NCI-H510A (cell line): Measurements from ENCODE around the gene AMDHD2.
A peak's percentile ranks its signal among the peaks of the same experiment; 100 is the strongest.

Experiments
- DNase-seq: peaks from one replicate; lab custom pipeline; 2025; lab: John Stamatoyannopoulos, UW

AMDHD2 gene

DNA sequence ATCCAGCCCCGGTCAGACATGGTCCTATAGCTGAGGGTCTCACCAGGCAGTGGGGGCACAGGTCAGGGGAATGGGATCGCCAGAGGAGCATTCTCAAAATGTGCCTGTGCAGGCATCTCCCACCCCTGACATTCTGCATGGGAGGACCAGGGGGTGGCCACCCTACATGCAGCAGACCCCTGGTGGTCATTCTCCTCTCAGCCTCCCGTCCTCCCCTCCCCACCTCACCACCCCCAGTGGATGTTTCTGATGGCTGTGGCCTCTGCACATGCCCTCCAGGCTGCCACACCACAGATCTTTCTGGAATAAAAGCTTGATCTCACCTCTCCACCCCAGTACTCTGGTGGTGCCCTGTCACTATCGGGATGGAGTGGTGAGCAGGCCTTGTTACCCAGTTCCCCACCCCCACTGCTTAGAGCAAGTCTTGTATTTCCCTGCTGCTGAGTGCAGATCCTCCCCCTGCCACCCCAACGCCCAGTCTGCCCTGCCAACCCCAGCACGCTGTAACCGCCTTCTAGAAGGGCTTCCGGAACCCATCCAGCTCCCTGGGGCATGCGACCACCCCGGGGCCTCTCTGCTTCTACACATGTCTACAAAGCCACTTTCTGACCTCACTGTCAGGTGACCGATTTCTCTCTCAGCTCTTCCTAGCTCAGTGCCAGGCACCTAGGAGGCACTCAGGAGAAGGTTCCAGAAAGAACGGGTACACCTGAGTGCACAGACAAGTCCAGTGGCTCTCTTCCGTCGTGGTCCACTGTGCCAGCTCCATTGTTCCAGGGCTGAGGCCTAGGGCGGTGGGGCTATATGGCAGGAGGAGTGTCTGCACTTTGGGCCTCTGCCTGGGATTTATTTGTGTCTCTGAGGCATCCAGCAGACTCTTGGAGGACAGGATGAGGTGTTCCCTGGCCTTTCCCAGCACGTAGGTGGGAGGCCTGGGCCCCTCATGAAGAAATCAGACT lies 36.0 kb upstream of the AMDHD2 start:
- no peak for DNase-seq

DNA sequence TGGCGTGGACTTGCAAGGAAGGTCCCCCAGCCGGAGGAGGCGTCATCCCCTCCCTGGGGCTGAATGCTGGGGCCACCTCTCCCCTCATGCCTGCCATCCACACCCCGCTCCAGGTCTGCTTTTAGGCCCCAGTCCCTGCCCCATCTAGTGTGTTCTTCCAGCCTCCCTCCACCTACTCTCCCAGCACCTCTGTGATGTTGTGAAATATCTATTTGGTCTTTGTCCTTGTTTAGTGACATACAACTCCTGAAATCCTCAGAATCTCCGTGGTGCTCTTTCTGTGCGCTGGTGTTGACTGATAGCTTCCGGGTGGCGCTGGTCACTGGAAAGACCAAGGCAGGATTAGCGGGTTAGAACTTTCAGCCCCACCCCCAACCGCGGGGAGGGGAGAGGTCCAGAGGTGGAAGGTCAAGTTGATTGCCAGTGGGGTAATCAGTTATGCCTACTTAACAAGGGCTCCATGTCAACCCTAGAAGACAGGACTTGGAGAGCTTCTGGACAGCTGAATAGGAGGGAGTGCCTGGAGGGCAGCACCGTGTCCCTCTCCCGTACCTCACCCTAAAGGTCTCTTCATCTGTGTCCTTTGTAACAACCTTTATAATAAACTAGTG lies 35.2 kb upstream of the AMDHD2 start:
- DNase-seq = no peak

DNA sequence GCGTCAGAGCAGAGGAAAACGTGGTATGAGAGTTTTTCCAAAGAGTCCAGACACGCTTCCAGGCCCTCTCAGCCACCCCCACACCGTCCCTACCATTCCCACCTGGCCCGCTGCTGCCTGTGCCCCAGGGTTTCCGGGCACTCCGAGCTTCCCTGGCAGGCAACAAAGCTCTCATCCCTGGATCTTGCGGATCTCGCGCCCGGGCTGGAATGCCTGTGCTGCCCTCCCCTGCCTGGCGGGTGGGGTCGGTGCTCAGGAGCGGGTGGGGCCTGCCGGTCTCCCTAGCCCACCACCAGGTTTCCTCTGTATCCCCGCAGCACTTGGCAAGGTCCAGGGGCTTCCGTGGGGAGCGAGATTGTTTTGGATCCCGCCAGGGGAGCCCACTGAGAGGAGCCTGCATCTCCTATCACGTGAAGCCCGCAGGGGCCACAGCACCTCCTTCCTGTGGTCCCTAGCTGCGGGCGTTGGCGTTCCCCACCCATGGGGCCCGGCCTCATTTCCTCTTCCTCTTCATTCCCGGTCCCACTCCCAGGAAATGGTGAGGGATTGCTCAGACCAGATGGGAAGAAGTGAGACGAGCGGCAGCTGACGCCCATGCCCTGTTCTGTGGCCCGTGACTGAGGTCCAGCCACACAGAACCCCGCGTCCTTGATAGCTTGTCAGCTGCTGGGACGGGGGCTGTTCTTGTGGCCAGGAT lies 34.2 kb upstream of the AMDHD2 start:
- no peak for DNase-seq

DNA sequence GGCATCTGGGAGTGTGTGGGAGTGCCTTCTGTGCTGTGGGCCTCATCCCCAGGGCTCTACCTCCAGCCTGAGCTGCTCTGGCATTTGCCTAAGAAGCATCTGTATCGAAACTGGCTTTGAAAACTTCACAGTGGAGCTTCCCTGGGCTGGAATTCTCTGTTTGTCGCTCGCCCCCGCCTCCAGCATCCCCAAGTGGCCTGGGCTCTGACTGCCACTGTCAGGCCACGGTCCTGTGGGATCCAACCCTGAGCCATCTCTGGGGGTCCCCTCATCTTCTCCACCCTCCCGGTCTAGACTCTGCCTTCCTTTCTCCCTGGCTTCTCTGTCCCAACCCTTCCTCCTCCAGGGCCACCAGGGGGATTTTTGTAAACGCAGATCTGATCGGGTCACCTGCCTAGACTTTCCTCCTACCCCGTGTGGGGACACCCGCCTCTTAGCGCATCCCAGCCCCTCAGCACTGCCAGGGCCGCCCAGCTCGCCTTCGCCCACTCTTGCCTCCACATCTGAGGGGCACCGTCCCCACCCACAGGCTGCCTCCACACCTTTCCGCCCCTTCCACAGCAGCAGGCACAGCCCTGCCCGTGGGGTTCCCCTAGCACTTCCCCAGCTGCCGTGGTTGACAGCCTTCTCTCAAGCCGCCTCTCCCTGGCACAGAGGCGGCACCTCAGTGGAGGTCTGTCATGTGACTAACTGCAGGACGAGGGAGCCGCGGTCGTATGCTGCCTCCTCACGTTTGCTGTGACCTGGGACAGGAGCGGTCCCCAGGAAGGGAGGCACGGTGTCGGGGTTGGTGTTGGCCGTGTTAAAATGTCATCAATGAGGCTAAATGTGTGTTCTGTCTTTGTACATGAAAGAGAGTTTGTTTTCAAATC lies 33.3 kb upstream of the AMDHD2 start:
- DNase-seq = no peak

DNA sequence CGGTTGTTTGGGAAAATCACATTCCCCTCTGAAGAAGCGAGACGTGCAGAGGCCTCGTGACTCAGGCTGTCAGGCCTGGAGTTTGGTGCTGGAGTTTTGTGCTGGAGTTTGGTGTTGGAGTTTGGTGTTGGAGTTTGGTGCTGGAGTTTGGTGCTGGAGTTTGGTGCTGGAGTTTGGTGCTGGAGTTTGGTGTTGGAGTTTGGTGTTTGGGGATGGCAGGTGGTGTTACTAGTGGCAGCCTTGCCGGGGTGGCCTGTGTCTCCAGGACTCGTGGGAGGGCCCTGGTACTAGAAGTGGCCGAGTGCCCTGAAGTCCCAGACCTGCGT lies 32.7 kb upstream of the AMDHD2 start:
- no peak for DNase-seq

DNA sequence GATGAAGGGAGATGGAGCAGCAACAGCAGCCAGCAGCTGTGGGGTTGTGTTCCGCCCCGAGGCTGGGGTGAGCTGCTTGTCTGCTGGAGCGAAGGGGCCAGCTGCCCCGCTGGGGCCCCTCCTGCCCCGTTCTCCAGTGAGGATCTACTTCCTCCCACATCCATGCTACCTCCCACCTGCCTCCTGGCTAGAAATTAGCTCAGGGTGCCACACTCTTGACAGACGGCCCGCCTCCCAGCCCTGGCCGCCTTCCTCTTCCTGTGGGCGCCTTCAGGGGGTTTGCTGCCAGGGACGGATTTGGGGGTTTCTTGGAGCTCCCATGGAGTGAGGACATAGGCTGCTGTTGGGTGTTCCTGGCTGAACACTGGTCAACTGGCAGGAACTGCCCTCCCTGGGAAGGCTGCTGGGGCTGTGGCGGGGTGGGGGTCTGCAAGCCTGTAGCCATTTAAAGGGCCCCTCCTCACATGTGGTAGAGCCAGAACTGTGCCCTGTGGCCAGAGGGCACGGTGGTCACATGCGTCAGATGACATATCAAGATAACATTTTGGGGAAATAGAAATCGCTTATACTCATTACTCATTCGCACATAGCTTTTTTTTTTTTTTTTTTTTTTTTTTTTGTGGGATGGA lies 32.2 kb upstream of the AMDHD2 start:
- DNase-seq = no peak

DNA sequence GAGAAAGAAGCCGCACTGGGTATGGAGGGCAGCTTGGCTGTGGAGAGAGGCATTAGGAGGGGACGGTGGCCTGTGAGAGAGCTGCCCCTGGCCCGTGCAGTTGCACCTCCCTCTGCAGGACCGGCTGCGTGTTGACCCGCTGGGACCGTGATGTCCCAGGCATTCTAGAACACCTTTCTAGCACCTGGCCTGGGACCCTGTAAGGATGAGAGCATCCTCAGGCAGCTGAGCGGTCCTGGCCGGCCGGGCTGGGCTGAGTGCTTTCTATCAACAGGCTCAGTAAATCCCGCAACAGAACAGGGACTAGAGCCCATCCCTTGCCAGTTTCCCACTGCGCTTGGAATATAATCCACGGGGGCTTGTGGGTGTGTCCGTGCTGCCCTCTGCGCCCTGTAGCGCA lies 30.6 kb upstream of the AMDHD2 start:
- DNase-seq = no peak

DNA sequence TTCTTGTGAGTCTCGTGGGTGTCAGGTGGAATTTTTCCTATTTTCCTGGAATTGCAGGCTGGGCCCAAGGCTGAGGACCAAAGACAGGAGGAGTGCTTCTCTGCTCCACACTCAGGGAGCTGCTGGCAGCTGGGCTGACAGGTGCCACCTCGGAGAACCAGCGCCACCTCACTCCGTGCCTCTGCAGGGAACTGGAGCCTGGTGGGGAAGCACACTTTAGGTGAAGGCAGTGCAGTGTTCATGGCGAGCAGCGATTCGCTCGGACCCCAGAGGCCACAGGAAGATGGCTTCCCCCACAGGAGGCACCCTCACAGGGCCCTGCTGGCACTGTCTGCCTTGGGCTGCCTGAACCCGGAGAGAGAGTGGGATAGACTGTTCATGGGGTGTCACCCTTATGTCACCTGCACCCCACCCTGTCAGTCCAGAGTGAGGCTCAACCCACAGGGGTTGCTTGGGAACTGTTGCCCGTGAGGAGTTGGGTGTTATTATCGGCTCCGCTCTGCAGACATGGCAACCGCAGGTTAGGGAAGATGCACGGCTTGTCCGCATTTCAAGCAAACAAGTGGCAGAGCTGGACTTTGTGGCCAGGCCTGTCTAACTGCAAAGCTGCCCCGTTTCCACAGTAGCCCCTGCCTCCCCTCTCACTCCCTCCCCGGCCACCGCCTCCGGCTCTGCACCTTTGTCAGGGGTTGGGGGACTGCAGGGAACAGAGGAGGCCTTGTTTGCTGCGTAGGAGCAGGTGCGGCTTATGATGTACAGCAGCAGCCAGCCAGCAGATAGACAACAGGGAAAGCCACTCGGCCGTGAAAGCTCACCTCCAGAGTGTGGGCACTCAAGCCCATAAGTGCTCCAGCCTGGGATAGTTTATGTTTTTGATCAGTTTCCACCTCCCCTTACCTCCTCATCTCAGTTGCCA lies 29.7 kb upstream of the AMDHD2 start:
- peak; percentile 61 for DNase-seq

DNA sequence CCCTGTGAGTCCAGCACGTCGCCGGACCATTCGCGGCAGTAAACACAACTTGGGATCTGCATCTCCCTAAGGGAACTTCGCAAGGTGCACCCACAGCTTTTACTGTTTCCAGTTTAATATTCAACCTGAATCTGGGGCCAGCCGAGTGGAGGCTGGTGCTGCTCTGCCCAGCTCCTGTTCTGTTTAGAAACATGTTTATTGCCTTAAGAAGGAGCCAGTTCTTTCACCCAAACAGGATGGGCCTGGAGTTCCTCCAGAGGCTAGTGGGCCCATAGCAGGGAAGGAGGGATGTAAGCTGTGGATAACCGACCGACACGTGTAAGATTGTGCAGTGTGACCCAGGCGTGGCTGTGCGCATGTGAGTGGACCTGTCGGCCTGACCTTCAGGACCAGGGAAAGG lies 27.9 kb upstream of the AMDHD2 start:
- no peak for DNase-seq

DNA sequence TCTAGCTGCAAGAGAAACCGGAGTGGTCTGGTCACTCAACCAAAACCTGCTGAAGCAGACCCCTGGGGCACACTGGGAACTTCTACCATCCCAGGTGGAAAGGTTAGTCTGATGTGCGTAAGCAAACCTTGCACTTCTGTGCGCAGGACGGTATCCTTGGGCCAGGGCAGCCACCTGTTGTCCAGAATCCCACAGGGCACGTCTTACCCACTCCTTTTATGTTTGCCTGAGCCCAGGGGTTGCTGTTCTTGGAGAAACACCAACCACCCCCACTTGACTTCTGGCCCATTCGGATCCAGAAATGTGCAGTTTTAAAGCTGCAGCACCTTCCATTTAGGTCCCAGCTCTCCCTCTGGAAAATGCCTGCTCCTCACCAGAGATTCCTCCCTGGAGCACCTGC lies 26.6 kb upstream of the AMDHD2 start:
- no peak for DNase-seq

DNA sequence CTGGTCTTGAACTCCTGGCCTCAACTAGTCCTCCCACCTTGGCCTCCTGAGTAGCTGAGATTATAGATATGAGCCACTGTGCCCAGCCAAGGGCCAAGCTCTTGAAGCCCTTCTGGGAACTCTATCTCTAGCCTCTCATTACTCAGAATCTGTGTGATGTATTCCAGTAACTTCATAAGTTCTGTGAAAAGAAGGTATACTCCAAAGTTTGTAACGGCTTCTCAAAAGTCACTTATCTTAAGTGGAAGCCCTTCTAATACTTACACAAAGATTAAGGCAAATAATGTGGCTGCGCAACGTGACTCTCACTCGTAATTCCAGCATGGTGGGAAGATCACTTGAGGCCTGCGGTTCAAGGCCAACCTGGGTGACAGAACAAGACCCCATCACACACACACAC lies 25.6 kb upstream of the AMDHD2 start:
- no peak for DNase-seq

DNA sequence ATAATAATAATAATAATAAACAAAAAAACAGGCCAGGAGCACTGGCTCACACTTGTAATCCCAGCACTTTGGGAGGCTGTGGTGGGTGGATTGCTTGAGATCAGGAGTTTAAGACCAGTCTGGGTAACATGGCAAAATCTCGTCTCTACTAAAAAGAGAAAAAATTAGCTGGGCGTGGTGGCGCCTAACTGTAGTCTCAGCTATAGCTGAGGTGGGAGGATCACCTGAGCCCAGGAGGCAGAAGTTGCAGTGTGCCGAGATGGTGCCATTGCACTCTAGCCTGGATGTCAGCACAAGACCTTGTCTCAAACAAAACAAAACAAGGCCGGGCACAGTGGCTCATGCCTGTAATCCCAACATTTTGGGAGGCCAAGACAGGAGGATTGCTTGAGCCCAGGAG lies 25.1 kb upstream of the AMDHD2 start:
- no peak for DNase-seq

DNA sequence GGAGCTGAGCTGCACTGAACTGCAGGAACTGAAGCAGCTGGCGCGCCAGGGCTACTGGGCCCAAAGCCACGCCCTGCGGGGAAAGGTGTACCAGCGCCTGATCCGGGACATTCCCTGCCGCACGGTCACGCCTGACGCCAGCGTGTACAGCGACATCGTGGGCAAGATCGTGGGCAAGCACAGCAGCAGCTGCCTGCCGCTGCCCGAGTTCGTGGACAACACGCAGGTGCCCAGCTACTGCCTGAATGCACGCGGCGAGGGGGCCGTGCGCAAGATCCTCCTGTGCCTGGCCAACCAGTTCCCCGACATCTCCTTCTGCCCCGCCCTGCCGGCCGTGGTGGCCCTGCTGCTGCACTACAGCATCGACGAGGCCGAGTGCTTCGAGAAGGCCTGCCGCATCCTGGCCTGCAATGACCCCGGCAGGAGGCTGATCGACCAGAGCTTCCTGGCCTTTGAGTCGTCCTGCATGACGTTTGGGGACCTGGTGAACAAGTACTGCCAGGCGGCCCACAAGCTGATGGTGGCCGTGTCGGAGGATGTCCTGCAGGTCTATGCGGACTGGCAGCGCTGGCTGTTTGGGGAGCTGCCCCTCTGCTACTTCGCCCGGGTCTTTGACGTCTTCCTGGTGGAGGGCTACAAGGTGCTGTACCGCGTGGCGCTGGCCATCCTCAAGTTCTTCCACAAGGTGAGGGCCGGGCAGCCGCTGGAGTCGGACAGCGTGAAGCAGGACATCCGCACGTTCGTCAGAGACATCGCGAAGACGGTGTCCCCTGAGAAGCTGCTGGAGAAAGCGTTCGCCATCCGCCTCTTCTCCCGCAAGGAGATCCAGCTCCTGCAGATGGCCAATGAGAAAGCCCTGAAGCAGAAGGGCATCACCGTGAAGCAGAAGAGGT lies 23.7 kb upstream of the AMDHD2 start:
- DNase-seq = no peak

DNA sequence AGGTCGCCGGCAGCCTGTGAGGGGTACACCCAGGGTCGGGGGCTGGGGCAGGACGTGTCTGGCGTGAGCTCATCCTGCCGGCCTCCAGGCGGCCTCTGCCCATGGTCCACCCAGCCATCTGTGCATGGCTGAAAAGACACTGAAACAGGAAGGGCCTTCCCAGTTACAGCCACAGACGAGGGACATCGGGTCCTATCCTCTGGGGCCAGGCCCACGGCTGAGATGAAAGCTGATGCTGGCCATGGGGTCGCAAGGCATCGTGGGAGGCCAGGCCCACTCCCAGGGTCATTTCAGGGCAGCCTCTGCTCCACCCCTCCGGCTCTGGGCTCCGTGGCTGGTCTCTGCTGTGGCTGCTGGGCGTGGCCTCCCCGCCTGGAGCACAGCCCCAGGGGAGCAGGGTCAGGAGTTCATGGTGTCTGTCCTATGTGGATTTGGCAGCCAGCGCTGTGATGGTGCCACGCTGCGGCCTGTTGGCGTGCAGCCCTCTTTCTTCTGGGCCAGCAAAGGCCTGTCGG lies 23.0 kb upstream of the AMDHD2 start:
- DNase-seq = no peak

DNA sequence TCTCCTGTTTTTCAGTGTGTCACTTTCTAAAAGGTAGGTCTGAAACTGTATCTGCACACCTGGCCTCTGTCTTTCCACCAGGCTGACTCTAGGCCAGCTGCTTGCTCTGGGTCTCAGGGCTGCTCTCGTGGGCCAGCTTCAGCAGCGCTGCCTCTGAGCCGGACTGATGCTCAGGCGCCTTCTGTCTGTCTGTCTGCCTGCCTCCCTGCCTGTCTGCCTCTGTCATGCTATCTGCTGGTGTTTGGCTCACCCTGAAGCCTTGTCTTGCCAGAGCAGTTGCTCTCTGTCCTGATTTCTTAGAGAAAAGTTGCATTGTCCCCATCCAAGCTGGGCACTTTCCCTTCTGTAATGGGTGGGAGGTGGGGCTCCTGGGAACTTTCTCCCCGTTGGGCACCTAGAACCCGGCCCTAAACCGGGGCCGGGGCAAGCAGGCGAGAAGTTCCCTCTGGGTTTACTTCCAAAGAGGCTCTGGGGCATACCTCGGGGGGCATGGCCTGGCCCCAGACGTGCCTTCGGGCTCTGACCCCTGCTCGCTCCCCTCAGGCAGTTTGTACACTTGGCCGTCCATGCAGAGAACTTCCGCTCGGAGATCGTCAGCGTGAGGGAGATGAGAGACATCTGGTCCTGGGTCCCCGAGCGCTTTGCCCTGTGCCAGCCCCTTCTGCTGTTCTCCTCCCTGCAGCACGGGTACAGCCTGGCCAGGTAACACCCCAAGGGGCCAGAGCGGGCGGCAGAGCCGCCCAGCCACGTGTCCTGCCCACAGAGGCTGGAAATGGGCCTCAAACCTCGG lies 22.3 kb upstream of the AMDHD2 start:
- DNase-seq = no peak

DNA sequence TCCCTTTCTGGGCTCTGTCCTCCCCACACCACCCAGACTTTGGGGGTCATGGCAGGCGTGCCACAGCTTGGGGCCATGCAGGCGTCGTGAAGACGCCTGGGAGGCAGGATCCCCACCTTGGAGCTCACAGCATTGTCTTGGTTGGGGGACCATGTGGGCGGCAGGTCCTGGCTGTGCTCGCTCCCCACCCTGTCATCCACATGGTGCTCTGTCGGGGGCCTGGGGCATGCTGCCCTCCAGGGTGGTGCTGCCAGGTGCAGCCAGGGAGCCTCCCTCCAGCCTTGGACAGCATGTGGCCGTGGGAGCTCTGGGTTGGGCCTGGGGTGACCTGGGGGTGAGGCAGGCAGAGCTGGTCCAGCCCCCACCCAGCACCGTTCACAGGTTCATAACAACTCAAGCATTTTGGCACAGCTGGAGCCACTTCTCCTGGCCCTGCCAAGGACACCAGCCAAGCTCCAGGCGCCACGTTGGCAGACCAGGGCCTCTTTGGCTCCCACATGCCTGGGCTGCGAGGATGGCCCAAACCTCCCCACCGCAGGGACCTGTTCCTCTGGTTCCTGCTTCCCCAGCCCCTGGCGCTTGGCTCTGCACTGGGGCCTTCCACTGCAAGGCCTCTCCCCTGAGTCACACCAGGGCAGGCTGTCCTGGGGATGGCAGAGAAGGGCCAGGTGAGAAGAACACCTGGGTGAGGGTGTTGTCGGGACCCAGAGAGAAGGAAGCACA lies 21.5 kb upstream of the AMDHD2 start:
- DNase-seq = no peak

DNA sequence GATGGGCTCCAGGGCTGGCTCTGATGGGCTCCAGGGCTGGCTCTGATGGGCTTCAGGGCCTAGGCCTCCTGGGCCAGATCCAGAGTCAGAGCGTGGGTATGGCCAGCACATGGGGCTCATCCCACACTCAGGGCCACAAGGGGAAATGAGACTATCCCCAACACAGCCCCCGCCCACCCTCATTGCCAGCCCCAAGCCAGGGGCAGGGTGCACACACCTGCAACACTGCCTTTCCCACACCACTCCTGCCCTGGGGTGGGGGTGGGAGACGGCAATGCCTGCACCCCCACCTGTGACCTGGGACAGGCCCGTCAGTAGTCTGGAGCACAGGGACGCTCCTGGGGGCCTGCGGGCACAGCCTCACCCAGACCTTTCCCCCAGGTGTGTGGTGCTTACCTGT lies 20.7 kb upstream of the AMDHD2 start:
- no peak for DNase-seq

DNA sequence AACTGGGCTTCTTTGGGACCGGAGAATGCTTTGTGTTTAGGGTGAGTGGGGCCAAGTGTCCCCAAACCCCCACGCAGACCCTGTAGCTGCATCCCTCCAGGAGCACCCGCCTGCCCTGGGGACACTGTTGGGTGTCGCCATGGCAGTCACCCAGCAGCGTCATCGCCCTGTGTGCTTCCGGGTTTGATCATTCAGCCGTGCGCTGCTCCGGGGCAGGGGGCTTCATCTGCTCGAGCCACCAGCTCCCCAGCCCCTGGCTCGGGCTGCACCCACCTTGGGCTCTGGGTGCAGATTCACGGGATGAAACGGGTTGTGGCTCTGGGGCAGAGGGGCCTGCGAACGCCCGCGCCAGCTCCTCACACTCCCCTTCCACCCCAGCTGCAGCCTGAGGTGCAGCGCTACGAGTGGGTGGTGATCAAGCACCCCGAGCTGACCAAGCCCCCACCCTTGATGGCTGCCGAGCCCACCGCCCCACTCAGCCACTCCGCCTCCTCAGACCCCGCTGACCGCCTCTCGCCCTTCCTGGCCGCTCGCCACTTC lies 20.2 kb upstream of the AMDHD2 start:
- no peak for DNase-seq
